ENCODE measurements around the gene FBXO33.
"Not testable (repeated sequence)": the region's sequence is repeated elsewhere in the genome, so short reads cannot be mapped to it uniquely, and the experiment has no call there.

The FBXO33 gene

DNA sequence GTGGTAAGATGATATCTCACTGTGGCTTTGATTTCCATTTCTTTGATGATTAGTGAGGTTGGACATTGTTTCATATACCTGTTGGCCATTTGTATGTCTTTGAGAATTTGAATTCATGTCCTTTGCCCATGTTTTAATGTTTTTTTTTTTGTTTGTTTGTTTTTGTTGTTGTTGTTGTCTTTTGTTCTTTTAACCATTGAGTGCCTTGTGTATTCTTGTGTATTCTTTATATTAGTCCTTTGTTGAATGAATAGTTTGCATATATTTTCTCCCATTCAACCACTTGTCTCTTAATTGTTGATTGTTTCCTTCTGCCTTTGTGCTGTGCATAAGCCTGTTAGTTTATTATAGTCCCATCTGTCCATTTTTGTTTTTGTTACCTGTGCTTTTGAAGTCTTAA, 71.9 kb downstream of the FBXO33 start:
- in situ Hi-C loops (cut with MboI; ENCODE audit: low pct_unique_long_range_greater_than_20kb, low sequenced_read_pairs, unreplicated experiment) = no loop called here
- TF ChIP-seq, protein P1, sequence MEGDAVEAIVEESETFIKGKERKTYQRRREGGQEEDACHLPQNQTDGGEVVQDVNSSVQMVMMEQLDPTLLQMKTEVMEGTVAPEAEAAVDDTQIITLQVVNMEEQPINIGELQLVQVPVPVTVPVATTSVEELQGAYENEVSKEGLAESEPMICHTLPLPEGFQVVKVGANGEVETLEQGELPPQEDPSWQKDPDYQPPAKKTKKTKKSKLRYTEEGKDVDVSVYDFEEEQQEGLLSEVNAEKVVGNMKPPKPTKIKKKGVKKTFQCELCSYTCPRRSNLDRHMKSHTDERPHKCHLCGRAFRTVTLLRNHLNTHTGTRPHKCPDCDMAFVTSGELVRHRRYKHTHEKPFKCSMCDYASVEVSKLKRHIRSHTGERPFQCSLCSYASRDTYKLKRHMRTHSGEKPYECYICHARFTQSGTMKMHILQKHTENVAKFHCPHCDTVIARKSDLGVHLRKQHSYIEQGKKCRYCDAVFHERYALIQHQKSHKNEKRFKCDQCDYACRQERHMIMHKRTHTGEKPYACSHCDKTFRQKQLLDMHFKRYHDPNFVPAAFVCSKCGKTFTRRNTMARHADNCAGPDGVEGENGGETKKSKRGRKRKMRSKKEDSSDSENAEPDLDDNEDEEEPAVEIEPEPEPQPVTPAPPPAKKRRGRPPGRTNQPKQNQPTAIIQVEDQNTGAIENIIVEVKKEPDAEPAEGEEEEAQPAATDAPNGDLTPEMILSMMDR (IDR thresholded peaks at IDR 0.05; ENCODE audit: extremely low read depth, insufficient read depth, missing control alignments) = no peak
- DNase-seq (ENCODE audit: low spot score) = no peak

- DNase-seq (ENCODE audit: low spot score); in situ Hi-C loops (cut with MboI; ENCODE audit: low pct_unique_long_range_greater_than_20kb, low sequenced_read_pairs, unreplicated experiment): not testable (repeated sequence)
Measured at GRCh38 chr14:39359069-39359468, 73.2 kb downstream of the FBXO33 start.

DNA sequence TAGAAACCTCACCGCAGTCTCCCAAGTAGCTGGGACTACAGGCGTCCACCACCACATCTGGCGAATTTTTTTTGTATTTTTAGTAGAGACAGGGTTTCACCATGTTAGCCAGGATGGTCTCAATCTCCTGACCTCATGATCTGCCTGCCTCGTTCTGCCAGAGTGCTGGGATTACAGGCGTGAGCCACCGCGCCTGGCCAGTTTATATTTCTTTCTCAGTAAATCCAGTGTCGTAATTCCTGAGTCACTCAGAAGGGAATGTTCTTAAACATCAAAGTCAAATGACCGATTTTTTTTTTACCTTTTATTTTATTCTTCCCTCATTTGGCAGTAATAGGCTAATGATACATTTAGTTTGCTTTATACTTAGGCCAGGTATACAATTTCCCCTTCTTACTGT, 80.5 kb downstream of the FBXO33 start:
- TF ChIP-seq, protein P1 (IDR thresholded peaks at IDR 0.05; ENCODE audit: extremely low read depth, insufficient read depth, missing control alignments) = no peak
- no peak for DNase-seq (ENCODE audit: low spot score)
- in situ Hi-C loops (cut with MboI; ENCODE audit: low pct_unique_long_range_greater_than_20kb, low sequenced_read_pairs, unreplicated experiment) = no loop called here

- in situ Hi-C loops (cut with MboI; ENCODE audit: low pct_unique_long_range_greater_than_20kb, low sequenced_read_pairs, unreplicated experiment) = no loop called here
- no peak for DNase-seq (ENCODE audit: low spot score)
- TF ChIP-seq, protein P1 (IDR thresholded peaks at IDR 0.05; ENCODE audit: extremely low read depth, insufficient read depth, missing control alignments) = no peak
Measured at GRCh38 chr14:39350866-39351265, 81.4 kb downstream of the FBXO33 start.

Data from GM13977 (cell line).